Ramos (cell line): ENCODE results near the gene OTOF.

Experiments used
- in situ Hi-C: fragments of 300-500 bp; cut with MboI; formaldehyde crosslinking; loops from one replicate; pipeline ENCODE4 v1.14.3; 2022; ENCODE audit warnings: low sequenced_read_pairs; ENCODE audit not compliant: unreplicated experiment

The OTOF gene

DNA sequence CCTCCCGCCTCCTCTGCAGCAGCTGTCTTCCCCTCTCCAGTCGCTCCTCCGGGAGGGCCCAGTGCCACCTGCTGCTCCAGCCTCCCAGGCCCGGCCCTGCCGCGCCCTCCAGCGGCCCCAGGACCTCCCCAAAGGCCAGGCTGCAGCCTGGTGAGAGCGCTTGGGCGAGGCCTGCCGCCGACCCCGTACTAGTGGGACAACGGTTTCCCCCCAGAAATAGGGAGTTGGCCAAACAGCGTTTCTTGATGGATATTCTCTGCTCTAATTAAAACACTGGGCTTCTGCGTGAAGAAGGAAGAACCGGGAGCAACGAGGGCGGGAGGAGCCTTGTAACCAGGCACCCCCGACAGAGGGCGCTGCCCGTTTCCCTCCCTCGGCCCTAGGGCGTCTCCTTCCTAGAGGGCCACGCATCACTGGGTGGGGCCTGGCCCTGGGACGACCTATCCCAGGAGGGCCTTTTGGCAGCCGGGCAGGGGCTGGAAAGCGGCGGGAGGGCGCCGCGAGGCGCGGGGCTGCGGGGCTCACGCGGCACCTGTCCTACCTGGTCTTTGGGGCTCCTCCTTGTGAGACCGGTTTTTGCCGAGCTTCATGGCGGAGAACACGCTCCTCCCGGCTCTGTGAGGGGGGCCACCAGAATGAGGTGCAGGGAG is 25.4 kb upstream of the OTOF start:
- in situ Hi-C loops = no loop called here

DNA sequence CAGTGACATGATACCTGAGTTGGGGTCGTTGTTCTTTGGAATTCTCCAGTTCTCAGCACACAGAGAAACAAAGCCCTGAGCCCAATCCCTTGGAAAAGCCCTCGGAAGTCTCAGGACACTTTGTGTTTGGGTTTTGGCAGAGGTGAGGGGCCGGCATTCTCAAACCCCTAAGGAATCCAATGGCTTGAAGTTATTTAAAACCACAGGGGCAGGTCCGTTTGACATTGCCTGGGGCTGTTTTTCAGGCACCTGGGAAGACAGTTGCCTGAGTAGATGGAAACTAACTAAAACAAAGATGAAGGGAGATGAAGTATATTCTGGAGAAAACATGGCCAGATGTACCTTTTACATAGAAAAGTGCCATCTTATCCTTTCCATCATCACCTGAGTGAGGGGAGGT is 22.5 kb upstream of the OTOF start:
- in situ Hi-C loops = no loop called here

DNA sequence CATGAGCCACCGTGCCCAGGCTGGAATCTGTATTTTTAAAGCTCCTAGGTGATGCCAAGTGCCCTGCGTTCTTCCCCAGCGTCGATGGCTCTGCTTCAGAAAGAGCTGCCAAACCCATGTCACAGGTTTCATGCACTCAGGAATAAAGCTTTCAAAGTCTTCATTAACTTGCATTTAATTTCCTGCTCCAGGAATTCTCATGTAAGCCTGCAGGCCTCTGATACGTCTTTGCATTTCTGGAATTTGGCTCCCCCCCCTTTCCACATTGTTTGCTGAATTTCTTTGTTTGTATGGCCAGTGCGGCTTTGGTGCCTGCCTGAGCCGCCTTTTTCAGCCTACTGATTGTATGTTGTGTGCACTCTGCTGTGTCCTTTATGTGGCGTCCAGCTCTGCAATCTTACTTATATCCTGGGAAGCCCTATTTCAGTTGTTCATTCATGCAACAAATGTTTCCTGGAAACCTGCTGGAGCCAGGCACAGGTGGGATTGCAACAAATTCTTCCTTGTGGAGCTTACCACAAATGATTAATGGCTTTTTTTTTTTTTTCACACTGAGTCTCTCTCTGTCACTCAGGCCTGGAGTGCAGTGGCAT is 17.9 kb upstream of the OTOF start:
- in situ Hi-C loops = no loop called here

DNA sequence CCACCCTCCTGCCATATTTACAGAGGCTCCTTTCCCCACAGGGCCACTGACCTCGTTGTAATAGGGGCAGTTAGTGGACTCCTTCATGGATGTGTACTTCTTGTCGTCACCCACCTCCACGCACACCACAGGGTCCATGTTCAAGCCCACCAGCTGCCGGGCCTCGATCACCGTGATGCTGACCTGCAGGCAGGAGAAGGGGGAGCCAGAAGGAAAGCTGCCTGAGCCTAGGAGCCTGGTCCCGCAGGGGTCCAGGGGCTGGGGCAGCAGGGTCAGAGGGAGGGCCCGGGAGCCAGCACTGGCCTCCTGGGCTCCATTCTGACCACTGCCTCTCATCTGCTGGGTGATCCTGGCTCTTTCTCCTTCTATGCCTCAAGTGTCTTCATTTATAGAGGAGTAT is 17.0 kb upstream of the OTOF start:
- in situ Hi-C loops = no loop called here

DNA sequence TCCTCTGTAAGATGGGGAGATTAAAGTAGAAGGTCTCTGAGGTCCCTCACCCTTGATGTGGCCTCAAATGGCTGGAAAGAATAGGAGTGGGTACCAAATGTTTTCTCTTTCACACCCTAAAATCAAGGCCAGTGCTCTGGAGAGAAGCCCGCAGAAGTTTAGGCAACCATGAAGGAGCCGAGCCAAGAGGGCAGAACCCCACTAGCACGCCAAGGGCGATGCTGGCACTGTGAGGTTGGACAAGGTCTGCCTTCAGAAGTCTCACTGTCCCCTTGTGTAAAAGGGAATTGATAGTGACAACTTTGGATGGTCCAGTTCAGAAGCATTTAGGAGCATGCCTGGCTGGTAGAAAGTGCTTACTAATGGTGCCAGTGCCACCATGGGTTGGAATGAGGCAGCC is 16.3 kb upstream of the OTOF start:
- in situ Hi-C loops = no loop called here

DNA sequence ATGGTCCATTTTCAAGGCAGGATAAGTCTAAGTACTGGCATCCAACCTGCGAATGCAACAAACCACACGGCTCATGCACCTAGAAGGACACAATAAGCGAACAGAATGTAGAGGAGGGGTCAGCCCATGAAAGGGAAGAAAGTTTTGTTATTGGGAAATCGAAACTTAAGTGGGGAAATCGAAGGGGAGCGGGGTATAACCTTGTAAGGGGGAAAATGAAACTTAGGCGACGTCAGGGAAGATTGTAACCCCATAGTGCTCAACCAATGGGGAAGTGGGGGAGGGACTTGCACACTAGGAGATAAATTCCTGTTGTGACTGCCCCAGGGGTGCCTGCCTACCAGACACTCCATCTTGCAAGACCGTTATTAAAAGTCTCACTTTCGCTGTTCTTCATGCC is 15.6 kb upstream of the OTOF start:
- in situ Hi-C loops = no loop called here

DNA sequence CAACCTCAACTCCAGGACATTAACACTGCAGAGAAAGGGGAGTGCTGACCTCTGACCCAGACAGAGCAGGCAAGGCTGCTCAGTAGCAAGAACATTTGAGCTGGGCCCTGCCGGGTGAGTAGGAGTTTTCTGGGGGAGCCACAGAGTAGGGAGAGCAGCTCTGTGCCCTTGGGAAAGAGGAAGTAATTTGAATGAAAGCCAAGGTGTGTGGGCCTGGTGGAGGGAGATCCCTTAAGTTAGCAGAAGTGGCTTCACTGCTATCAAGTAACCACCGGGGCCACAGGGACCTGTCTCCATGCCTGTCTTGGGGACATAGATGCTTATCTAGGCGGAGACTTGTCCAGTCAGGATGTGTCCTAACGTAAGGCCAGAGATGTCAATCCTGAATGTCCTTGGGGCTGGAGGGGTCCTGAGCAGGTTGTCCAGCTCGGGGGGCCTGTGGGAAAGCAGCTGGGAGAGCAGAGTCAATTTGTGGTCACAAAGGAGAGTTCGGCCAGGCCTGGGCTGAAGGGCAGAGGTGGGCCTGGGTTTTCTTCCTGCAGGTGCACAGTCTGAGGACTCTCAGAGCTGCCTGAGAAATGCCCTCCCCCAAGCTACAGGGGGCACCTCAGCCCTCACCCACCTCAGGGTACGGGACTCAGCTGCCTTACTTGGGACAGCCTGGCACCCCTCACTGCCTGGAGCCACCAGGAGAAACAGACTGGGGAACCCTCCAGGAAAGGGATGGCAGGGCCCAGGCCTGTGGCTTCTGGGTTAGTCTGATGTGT is 15.0 kb upstream of the OTOF start:
- in situ Hi-C loops = no loop called here

DNA sequence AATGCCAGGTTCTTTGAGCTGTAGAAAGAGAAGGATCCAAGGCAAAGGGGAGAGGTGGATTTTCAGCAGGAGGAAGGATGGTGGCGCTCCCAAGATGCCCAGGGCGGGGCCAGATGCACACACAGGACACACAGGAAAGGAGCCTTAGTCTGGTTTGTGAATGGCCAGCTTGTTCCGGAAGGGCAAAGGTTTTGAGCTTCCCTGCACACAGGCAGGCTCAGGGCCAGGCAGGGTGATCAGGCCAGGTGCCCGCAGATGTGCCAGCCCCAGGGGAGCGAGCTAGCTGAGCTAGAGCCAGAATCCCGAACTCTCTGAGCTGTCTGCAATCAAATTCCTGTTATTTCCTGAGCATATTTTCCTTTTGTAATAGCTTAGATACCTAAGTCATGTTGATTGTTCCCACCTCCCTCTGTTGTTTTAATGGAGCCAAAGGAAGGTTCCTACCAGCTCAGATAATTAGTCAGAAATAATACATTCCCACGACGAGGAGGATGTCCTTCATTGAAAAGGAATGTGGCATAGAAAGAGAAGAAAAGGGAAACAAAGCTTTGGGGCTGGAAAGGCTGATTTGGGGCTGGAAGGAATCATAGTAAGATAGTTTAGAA is 13.7 kb upstream of the OTOF start:
- in situ Hi-C loops = no loop called here

DNA sequence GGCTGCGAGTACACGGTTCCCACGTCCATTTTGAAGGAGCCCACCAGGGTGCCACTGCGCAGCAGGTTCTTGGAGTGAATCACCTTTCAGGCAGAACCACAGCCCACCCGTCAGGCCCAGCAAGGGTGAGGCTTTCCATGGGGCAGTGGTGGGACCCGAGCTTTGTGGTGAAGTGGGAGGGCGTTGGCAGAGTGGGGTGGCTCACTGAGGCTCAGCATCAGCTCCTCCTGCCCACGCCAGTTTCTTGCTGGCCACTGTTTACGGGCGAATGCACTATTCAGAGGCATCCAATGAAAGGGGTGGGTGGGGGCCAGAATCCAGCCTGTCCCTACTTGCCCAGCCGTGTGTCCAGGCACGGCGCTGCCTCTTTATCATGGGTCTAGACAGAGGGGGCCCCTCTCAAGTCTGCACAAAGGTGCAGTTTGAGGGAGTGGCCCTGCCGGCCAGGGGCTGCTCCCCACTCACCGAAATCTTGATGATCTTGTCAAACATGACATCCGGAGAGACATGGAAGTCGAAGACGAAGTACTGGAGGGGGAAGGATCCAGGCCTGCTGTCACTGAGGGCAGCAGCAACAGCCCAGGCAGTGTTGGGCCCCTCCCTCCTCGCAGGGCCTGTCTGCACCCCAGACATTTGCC is 11.4 kb upstream of the OTOF start:
- in situ Hi-C loops = no loop called here

DNA sequence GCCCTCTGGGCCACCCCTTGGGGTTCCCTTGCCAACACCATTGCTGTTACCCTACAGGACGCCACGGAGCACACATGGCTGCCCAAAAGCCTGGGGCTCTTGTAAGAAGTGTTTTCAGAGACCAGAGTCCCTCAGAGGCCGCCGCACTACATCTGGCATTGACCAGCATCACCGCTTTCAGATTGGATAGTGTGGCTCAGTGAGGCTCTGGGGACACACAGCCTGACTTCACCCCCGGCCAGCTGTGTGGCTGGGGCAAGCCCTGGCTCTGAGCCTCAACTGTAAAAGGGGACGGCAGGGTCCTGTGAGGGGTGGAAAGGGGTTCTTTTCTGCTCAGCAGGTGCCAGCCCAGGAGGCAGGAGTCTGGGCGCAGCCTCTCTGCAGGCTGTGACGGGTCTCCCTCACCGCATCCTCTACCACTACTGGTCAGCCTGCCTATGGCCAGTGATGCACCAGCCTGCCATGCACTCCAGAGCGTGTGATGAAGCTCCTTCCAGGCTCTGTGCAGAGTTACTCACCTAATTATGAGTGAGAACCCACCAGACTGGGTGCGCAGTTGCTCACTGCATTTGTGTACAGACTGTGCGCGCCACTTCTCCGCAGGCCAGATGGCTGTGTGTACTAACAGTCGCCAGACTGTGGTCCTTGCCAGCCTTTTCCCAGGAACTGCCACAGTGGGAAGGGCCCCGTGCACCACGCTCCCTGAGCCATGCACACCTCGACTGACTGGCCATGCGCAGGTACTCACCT is 10.7 kb upstream of the OTOF start:
- in situ Hi-C loops = no loop called here

DNA sequence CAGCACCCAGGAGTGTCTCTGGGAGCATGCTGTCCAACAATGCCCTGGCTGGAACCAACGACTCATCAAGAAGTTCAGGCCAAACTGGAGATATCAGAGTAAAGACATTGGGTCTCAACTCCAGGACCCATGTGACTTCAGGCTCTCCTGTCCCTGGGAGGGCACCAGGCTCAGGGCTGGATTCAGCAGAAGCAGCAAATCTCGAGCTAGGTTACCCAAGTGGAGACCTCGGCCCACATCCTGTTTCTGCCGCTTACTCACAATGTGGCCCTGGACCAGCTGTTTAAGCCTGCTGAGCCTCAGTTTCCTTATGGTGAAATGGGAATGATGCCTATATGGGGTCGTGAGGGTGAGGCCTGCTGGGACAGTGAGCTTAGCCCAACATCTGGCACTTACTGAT is 9.3 kb upstream of the OTOF start:
- in situ Hi-C loops = no loop called here

DNA sequence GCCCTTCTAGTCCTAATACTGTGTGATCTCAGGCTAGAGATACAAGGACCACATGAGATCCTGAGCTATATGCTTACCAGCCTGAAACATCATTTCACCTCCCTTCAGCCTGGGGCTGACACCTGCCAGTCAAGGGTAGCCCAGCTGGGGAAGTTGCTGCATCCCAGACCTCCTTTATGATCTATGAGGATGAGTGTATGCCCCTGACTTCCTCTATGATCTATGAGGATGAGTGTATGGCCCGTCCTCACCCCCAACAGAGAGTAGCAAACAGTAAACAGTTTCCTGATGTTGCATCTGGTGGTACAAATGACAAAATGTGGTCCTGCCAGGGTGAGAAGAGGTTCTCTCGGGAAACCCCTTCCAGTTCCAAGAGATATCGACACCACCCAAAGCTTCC is 8.9 kb upstream of the OTOF start:
- in situ Hi-C loops = no loop called here

DNA sequence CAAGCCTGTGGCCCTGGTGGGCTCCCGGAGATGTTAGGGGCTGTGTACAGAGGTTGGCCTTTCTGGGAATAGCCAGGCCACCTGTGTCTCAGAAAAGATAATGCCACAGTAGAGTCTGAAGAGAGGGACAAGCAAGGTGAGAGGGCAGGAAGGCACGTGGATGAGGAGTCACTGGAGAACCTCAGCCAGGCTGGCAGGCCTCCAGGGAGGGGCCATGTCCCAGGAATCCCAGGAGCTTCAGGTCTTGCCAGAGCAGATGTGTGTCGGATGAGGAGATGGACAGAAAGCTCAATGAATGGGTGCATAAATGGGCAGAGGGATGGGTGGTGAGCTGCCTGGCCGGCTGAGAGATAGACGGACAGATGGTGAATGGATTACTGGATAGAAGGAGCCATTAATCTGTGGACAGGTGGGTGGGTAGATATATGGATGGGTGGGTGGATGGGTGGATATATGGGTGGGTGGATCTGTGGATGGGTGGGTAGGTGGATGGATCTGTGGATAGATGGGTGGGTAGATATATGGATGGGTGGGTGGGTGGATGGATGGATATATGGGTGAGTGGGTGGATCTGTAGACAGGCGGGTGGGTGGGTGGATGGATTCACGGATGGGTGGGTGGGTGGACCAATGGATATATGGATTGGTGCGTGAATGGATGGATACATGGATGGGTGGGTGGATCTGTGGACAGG is 7.9 kb upstream of the OTOF start:
- in situ Hi-C loops = no loop called here

DNA sequence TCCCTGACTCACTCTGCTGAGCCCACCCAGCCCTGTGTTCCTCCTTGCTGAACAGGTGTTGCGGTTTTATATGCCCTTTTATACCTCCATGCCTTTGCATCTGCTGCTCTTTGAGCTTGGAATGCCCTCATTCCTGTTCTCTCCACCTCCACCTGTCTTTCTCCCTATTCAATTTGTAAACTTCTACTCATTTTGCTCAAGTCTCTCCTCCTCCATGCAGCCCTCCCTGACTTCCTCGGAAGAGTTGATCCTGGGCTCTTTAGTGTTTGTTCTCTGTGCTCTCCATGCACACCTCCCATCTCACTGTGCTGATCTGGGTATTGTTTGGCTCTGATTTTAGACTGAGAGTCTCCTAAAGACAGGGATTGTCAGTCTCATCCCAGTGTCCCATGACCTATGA is 7.2 kb upstream of the OTOF start:
- in situ Hi-C loops = no loop called here

DNA sequence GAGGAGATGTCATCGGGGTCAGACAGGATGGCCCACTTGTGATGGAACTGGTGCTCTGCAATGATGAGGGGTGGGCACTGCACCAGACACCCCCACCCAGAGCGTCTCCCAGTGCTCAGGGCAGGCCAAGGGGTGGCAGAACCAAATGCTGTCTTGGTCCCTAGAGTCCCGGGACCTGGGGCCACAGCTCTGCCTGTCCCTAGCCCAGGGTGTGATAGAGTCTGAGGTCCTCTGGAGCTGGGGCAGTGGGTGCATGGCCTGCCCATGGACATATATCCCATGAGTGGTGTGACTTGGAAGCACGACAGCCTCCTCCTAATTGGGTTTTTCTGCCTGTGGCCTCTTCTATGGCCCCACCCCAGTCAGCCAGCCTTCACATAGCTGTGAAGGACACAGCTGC is 6.7 kb upstream of the OTOF start:
- in situ Hi-C loops = no loop called here

DNA sequence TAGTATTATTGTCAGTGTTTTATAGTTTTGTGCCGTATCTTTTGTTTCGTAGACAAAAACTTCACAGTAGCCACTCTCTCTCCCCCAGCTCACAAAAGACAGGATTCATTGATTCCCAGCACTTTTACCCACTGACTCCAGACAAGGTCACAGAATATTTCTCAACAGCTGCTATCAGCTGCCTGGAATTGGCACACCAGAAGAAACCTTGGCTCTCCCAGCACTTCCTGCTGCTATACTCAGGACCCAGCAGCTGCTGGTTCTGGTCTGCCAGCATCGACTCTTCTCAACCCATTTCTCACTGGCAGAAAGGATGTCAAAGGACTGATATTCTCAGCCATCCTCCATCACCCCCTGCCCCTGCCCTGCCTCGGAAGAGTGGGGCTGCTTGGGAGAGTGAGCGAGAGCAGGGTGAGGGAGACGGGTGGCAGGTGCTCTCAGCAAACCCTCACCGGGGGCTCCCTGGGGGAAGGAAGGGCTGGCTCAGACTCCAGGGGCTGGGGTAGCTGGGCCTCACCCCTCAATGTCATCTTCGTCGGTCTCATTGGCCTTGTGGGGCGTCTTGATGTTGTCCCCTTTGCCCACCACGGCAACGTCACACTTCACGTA is 6.1 kb upstream of the OTOF start:
- in situ Hi-C loops = no loop called here

DNA sequence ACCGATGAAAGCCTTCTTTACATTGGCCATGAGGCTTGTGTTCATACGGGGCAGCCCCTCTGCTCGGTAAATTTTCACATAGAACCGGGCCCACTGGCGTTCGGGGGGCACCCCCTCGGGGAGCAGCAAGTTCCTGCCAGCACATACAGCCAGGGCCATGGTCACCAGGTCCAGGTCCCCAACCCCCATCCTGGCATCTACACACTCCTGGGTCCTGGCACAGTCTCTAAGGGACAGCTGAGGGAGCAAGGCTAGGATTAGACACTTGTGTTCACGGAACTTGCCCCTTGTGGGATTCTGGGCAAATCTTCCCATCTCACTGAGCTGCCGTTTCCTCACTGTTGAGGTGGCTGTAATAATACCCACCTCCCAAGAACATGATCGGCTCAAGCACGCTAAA is 5.6 kb upstream of the OTOF start:
- in situ Hi-C loops = no loop called here

DNA sequence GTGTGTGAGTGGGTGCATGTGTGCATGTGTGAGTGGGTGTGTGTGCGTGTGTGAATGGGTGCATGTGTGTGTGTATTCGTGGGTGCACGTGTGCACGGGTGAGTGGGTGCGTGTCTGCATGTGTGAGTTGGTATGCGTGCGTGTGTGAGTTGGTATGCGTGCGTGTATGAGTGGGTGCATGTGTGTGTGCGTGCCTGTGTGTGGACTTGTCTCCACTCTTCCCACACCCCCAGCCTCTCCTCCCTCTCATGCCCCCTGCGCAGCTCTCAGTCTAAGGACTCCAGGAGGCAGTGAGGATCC is 5.1 kb upstream of the OTOF start:
- in situ Hi-C loops = no loop called here

DNA sequence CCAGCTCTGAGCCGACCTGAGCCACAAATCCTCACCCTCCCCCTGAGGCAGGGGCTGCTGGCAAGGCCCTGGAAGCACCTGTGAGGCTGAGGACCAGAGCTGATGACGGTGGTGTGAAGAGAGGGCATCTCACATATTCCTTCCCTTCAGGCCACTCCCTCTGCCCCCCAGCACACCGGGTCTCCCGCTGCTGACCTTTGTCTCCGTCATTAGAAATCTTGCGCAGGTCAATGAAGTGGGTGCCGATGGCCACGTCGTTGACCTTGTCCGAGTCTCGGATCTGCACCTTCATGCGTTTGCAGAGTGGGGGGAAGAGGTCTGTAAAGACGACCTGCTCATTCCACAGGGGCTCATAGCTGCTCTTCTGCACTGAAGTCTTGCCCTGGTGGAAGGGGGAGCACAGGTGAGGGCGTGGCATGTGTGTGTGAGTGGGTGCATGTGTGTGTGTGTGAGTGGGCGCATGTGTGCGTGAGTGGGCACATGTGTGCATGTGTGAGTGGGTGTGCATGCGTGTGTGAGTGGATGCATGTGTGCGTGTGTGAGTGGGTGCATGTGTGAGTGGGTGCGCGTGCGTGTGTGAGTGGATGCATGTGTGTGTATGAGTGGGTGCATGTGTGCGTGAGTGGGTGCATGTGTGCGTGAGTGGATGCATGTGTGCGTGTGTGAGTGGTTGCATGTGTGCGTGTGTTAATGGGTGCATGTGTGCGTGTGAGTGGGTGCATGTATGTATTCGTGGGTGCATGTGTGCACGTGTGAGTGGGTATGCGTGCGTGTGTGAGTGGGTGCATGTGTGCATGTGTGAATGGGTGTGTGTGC is 4.5 kb upstream of the OTOF start:
- in situ Hi-C loops = no loop called here
